Measurements from ENCODE around the gene TADA2B.

The TADA2B gene

DNA sequence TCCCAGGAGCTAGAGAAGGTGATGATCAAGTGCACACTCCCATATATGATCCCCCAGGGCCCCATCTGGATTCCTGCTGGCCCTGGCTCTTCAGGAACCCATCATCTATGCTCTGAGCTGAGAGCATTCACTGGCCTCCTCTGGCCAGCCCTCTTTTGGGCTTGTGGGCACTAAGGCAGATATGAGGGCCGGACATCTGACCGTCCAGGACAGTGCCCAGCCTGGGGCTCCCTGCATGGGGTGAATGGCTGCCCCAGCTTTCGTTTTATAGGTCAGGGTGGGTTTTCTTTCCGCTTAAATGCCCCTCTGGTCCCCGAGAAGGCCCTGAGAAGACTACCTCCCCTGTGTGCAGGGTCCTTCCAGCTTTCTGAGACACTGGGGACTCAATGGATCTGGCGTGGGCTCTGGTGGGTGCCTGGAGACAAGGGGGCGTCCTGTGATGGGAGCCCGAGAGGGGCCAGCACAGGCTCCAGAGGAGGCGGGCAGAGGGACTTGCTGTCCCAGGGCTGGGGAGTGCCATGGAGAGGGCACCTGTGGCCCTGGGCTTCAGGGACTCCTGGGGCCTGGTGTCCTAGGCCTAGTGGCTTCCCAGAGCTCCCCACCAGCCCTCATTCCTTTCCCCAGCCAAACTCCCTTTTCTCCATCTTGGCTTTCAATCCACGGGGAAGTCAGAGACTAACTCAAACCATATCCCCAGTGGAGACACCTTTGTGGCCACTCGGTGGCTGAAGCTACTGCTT lies 64.2 kb downstream of the TADA2B start:
- no peak for DNase-seq
